Activated CD4-positive, alpha-beta T cell treated with anti-CD3 and anti-CD28 coated beads, Interleukin-2, amount 10 ng/mL, durations not matched to agents 24 days and 14 days (primary cell): ENCODE measurements around the gene TRIM27. TPM values are rescaled to one million over a fixed set of nuclear protein-coding genes. Genes with fewer than 3 reads are reported as not detected.
"Not testable (repeated sequence)": the region's sequence is repeated elsewhere in the genome, so short reads cannot be mapped to it uniquely, and the experiment has no call there.

ENCODE experiments used
- DNase-seq: peaks from one replicate; pipeline ENCODE4 v3.0.0; 2022
- H3K27ac Mint-ChIP-seq: one replicate; pipeline ENCODE4 v1.8.0; 2022; ENCODE audit warnings: mild to moderate bottlenecking, mixed read lengths
- H3K27me3 Mint-ChIP-seq: one replicate; pipeline ENCODE4 v1.8.0; 2022; ENCODE audit warnings: mixed read lengths
- H3K36me3 Mint-ChIP-seq: one replicate; pipeline ENCODE4 v1.8.0; 2022; ENCODE audit warnings: low read depth, mild to moderate bottlenecking, mixed read lengths
- H3K4me1 Mint-ChIP-seq: one replicate; pipeline ENCODE4 v1.8.0; 2021; ENCODE audit warnings: mixed read lengths
- H3K4me3 Mint-ChIP-seq: one replicate; pipeline ENCODE4 v1.8.0; 2022; ENCODE audit warnings: mild to moderate bottlenecking, moderate library complexity, mixed read lengths
- H3K9me3 Mint-ChIP-seq: one replicate; pipeline ENCODE4 v1.8.0; 2021; ENCODE audit warnings: mixed read lengths
- intact Hi-C: fragments of 100-400 bp; cut with micrococcal nuclease; formaldehyde crosslinking; loops from one replicate; pipeline ENCODE4 v1.15.1; 2023
- total RNA-seq: library from RNA; stranded (reverse); gene quantifications from 2 replicates; pipeline ENCODE4 v1.2.3, GENCODE V29; 2022

TRIM27 gene
- total RNA-seq, 1 donor from 2014 or later, result 67.3 TPM

DNA sequence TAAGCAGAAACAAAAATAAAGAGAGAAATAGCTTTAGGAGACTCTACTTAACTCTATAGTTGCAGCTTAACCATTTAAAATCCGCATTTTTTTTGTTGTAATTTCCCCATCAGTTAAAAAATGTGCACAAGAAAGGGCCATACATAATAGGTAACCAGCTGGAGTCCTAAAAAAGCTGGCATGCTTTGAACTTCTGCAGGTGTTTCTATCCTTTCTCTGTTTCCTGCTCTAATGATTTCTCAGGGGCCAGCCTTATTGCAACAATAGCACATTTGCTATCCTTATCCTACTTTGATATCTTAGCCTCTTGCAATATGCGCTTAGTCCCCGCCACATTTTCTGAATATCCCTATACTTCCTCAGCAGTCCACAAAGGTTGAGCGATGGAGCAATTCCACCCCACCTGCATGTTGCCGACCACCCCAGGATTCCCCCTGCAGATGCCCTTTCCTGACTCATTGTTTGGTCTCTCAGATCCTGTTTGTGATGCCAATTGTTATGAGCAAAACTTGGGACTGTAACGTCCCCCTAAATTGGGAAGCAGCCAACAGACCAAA, 48.5 kb downstream of the TRIM27 start:
- H3K4me3 Mint-ChIP-seq, result no peak overlapping the region
- H3K4me1 Mint-ChIP-seq, result peaks cover 6% of the 10 kb centered on the region
- no peak overlapping the region for H3K27ac Mint-ChIP-seq
- intact Hi-C loops, result no loop called here
- no peaks in the 10 kb centered on the region for H3K36me3 Mint-ChIP-seq
- H3K9me3 Mint-ChIP-seq, result no peaks in the 10 kb centered on the region
- peaks cover 23% of the 10 kb centered on the region for H3K27me3 Mint-ChIP-seq
- DNase-seq, result no peak

GRCh38 chr6:28872157-28872817, 51.5 kb downstream of the TRIM27 start:
- H3K27me3 Mint-ChIP-seq, H3K4me3 Mint-ChIP-seq, intact Hi-C loops, H3K4me1 Mint-ChIP-seq, H3K9me3 Mint-ChIP-seq, H3K36me3 Mint-ChIP-seq, H3K27ac Mint-ChIP-seq, DNase-seq: not testable (repeated sequence)

DNA sequence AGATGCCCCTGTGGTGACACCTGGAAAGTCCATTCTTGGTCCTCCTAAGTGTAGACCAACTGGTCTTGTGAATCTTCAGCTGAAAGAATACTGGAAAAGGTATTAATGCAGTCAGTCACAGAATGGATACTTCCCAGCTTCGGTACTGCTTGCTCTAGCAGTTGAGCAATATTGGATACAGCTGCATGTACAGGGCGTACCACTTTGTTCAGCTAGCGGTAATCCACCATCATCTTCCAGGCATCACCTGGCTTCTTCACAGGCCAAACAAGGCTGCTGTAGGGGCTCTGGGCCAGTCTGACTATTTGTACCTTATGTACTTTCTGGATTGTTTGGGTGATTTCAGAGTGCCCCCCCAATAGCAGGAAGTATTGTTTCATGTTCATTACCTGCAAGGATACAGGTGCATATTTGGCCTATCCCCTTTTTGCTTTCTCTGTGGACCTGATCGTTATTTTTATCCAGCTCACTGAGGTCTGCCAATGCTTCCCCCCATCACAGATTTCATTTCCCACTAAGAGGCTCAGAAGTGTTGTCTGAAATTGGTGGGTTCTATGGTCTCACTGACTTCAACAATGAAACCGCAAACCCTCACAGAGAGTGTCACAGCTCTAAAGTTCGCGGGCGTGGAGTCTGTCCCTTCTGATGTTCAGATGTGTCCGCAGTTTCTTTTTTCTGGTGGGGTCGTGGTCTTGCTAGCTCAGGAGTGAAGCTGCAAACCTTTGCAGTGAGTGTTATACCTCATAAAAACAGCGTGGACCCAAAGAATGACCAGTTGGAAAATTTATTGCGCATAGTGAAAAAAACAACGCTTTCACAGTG, 52.2 kb downstream of the TRIM27 start:
- Mint-ChIP-seq H3K9me3 (no peaks in the 10 kb centered on the region), H3K27me3 (peaks cover 2% of the 10 kb centered on the region), H3K4me1 (peaks cover 11% of the 10 kb centered on the region), H3K36me3 (no peaks in the 10 kb centered on the region), H3K27ac (no peak overlapping the region), H3K4me3 (no peak overlapping the region)
- intact Hi-C loops, result no loop called here
- DNase-seq, result peak; percentile 53

DNA sequence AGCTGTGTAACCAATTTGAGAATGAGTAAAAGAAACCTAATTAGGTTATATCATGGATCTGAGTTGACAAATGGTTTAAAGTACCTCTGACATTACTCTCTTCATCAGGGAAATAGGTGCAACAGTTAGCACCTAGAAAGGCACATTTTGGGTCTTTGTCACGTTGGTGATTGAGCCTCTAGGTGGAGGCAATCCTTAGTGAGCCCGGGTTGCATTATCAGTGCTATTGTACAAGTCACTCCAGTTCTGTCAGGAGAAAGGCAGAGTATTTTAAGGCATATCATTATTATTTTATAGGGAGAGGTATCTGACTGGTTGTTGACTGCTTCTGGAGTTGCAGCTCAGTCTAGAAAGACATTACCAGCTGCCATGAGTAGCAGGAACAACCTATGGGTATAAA, 54.9 kb downstream of the TRIM27 start:
- DNase-seq, result peak; percentile 57
- H3K4me3 Mint-ChIP-seq, result no peak overlapping the region

GRCh38 chr6:28867086-28867409, 56.7 kb downstream of the TRIM27 start:
- peaks cover 3% of the 10 kb centered on the region for H3K36me3 Mint-ChIP-seq
- H3K27ac Mint-ChIP-seq, result peak overlapping the region; percentile 92
- H3K9me3 Mint-ChIP-seq, result peaks cover 11% of the 10 kb centered on the region
- peak overlapping the region; percentile 85 for H3K4me3 Mint-ChIP-seq
- H3K4me1 Mint-ChIP-seq, result peaks cover 31% of the 10 kb centered on the region
- DNase-seq, result no peak
- peaks cover 5% of the 10 kb centered on the region for H3K27me3 Mint-ChIP-seq
- intact Hi-C loops, result loop anchor here (2.0 to 10.0 kb wide), 4 partner anchors 148 to 1736 kb away; partner anchors contain the start of gene ZNF184

More for the DNA sequence above, 54.9 kb downstream of the TRIM27 start:
- peaks cover 4% of the 10 kb centered on the region for H3K9me3 Mint-ChIP-seq
- peaks cover 21% of the 10 kb centered on the region for H3K4me1 Mint-ChIP-seq
- intact Hi-C loops, result loop anchor here (5.0 to 10.0 kb wide), 3 partner anchors 146 to 1394 kb away; partner anchors contain the start of gene ZNF184
- no peaks in the 10 kb centered on the region for H3K27me3 Mint-ChIP-seq
- H3K27ac Mint-ChIP-seq, result no peak overlapping the region
- no peaks in the 10 kb centered on the region for H3K36me3 Mint-ChIP-seq

- intact Hi-C loops, result loop anchor here (2.0 to 10.0 kb wide), 4 partner anchors 148 to 1736 kb away; partner anchors contain the start of gene ZNF184
- peaks cover 31% of the 10 kb centered on the region for H3K4me1 Mint-ChIP-seq
- peaks cover 11% of the 10 kb centered on the region for H3K9me3 Mint-ChIP-seq
- peak overlapping the region; percentile 92 for H3K27ac Mint-ChIP-seq
- peak overlapping the region; percentile 85 for H3K4me3 Mint-ChIP-seq
- H3K36me3 Mint-ChIP-seq, H3K27me3 Mint-ChIP-seq: not testable (repeated sequence)
- DNase-seq, result peak; percentile 93
Measured at GRCh38 chr6:28866205-28867085, 57.3 kb downstream of the TRIM27 start.

DNA sequence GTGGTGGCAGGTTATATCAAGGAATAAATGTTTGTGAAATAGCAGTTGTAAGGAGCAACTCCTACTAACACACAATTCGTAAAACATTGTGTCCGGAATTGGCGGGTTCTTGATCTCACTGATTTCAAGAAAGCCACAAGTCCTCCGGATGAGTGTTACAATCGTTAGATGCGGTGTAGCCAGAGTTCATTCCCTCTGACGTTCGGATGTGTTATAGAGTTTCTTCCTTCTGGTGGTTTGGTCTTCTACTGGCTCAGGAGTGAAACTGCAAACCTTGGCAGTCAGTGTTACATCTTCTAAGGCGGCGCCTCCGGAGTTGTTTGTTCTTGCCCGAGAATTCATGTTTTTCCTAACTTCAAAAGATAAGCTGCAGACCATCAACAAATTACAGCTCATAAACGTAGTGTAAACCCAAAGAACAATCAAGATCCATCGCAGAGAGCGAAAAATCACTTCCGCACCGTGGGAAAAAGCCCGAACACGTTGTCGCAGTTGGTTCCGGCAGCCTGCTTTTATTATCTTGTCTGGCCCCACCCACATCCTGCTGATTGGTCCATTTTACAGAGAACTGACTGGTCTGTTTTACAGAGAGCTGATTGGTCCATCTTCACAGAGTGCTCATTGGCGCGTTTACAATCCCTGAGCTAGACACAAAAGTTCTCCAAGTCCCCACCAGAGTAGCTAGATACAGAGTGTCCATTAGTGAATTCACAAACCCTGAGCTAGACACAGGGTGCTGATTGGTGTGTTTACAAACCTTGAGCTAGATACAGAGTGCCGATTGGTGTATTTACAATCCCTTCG, 58.2 kb downstream of the TRIM27 start:
- Mint-ChIP-seq H3K27me3 (peaks cover 10% of the 10 kb centered on the region), H3K4me3 (peak overlapping the region; percentile 85), H3K36me3 (peaks cover 3% of the 10 kb centered on the region), H3K4me1 (peaks cover 32% of the 10 kb centered on the region), H3K27ac (peak overlapping the region; percentile 92), H3K9me3 (peaks cover 11% of the 10 kb centered on the region)
- intact Hi-C loops, result loop anchor here (2.0 to 10.0 kb wide), 4 partner anchors 149 to 1735 kb away; partner anchors contain the start of gene ZNF184
- DNase-seq, result peak; percentile 86

- H3K27ac Mint-ChIP-seq, result peak overlapping the region; percentile 83
- H3K27me3 Mint-ChIP-seq, result peaks cover 18% of the 10 kb centered on the region
- H3K9me3 Mint-ChIP-seq, result peaks cover 11% of the 10 kb centered on the region
- peaks cover 3% of the 10 kb centered on the region for H3K36me3 Mint-ChIP-seq
- intact Hi-C loops, result loop anchor here (10.0 kb wide), 2 partner anchors 150 to 1390 kb away; partner anchors contain the start of gene ZNF184
- H3K4me3 Mint-ChIP-seq, result peak overlapping the region; percentile 95
- DNase-seq, result no peak
- peaks cover 33% of the 10 kb centered on the region for H3K4me1 Mint-ChIP-seq
Measured at GRCh38 chr6:28864326-28864923, 59.4 kb downstream of the TRIM27 start.

DNA sequence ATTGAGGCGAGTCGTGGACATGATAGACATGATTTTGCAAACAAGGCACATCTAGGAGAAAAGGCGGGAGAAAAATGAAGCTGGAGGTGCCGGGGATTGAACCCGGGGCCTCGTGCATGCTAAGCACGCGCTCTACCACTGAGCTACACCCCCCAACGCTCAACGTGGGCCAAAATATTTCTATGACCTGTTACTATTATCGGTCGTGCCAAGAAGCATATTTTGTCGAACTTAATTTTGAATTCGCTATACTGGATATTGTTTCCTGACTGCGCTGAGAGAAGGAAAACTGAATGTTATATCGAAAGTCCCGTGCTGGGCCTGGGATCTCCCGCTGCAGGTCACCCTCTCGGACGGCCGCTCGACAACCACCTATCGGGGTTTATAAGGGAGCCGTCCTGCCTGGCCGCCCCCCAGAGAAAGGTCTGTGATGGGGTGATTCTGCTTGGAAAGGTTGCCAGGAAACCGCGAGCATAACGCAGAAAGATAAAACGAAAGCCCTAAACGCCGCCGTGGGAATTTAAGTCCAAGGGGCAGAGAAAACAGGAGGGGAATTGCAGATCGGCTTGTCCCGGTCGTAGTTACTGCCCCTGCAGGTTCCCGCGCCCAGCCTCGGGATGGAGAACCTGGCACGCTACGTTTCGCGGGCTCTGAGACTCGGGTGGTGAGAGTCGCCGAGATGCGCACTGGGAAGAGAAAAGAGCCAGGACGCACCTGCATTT, 60.0 kb downstream of the TRIM27 start:
- intact Hi-C loops, result loop anchor here (1.0 to 10.0 kb wide), 8 partner anchors 21 to 1389 kb away; partner anchors contain the start of gene ZNF184
- Mint-ChIP-seq H3K4me1 (peaks cover 33% of the 10 kb centered on the region), H3K9me3 (peaks cover 11% of the 10 kb centered on the region)

DNA sequence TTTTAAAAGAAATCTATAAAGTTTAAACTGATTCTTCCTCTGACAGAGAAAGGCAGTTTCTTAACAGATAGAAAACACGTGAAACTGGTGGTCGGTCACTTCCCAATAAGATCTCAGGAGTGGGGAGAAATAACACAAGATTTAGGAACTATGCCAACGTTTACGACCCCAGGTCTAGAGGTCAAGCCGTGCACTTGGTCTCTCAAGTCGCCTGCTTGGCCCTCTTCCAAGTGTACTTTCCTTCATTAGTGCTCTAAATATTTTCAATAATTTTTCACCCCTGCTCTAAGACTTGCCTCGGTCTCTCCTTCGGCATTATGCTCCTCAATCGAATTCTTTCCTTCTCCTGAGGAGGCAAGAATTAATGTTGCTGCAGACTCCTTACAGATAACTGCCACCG, 61.7 kb downstream of the TRIM27 start:
- Mint-ChIP-seq H3K27ac (no peak overlapping the region), H3K36me3 (peaks cover 3% of the 10 kb centered on the region), H3K4me3 (no peak overlapping the region), H3K9me3 (peaks cover 11% of the 10 kb centered on the region), H3K4me1 (peaks cover 28% of the 10 kb centered on the region), H3K27me3 (peaks cover 18% of the 10 kb centered on the region)
- intact Hi-C loops, result loop anchor here (2.0 to 10.0 kb wide), 4 partner anchors 121 to 1387 kb away; partner anchors contain the start of gene ZNF184
- DNase-seq, result no peak

More for the DNA sequence above, 60.0 kb downstream of the TRIM27 start:
- peak; percentile 96 for DNase-seq
- H3K4me3 Mint-ChIP-seq, result peak overlapping the region; percentile 95
- peaks cover 18% of the 10 kb centered on the region for H3K27me3 Mint-ChIP-seq
- peak overlapping the region; percentile 83 for H3K27ac Mint-ChIP-seq
- H3K36me3 Mint-ChIP-seq, result peaks cover 3% of the 10 kb centered on the region

DNA sequence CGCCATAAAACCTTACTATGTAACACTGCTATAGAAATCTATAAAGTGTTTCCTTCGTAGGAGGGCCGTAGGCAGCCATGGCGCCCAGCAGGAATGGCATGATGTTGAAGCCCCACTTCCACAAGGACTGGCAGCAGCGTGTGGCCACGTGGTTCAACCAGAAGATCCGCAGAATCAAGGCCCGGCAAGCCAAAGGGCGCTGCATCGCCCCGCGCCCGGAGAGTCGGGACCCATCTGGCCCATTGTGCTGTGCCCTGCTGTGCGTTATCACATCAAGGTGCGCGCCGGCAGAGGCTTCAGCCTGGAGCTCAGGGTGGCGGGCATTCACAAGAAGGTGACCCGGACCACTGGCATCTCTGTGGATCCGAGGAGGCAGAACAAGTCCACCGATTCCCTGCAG, 62.4 kb downstream of the TRIM27 start:
- Mint-ChIP-seq H3K27me3 (peaks cover 18% of the 10 kb centered on the region), H3K27ac (no peak overlapping the region), H3K4me1 (peaks cover 26% of the 10 kb centered on the region), H3K9me3 (peaks cover 12% of the 10 kb centered on the region), H3K36me3 (peaks cover 3% of the 10 kb centered on the region), H3K4me3 (no peak overlapping the region)
- intact Hi-C loops, result loop anchor here (10.0 kb wide), 2 partner anchors 153 to 1387 kb away; partner anchors contain the start of gene ZNF184
- no peak for DNase-seq
